Activated gamma-delta T cell treated with Interleukin-2 at 50 U/mL for 16 hours (primary cell): ENCODE measurements around the gene COL21A1.

Experiments
- DNase-seq: peaks from one replicate; pipeline ENCODE4 v3.0.0-alpha.2; 2020

Gene COL21A1

DNA sequence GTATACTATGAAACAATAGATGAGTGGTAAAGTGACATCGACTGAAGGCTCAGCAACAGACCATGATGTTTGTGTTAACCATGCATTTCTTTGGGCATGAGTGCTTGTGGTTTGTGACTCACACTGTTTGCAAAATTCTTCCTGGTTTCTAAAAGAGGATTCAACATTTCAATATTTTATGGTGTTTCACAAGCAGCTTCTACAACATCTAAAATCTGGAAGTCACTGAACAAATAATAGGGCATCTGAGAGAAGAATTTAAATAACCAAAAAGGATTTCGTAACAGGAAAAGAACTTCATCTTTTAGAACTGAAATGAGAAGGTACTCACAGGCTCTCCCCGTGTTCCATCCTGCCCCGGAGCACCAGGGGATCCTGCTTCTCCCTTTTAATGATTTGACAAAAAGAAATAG lies 146.2 kb downstream of the COL21A1 start:
- DNase-seq: no peak

- DNase-seq: no peak
Measured at GRCh38 chr6:56096946-56097621, 150.3 kb downstream of the COL21A1 start.

- no peak for DNase-seq
Measured at GRCh38 chr6:56096541-56096940, 150.8 kb downstream of the COL21A1 start.

GRCh38 chr6:56093776-56094175 lies 153.6 kb downstream of the COL21A1 start:
- DNase-seq: no peak

DNA sequence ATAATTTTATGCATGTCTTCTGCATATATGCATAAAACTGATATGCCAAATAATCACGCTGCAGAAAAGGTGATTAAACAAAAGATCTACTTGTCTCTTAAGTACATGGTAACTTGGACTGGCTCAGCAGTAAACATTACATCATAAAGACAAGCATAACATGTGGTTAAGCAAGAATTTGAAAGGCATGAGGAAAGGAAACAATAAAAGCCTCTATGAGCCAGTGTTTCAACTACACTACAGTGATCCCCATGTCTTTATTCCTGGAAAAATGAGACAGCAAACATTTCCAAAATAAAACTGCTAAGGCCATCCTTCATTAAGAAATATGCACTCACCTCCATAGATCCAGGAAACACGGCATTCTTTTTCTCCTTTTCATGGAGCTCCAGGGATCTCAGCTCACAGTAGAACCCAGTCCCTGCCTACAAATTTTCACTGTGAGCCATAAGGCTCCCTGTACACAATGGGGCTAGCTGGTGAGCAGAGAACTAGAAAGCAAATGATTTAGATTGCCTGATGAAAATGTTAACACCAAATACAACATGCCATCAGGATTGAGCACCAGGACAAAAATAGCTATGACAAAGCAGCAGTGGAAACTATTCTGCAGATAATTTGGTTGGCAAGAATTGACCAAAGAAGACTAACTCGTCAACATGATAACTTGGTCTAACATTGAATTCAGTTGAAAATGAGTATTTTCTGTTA lies 156.1 kb downstream of the COL21A1 start:
- no peak for DNase-seq

- no peak for DNase-seq
Measured at GRCh38 chr6:56088641-56089040, 158.7 kb downstream of the COL21A1 start.

- no peak for DNase-seq
Measured at GRCh38 chr6:56087421-56087820, 160.0 kb downstream of the COL21A1 start.

DNA sequence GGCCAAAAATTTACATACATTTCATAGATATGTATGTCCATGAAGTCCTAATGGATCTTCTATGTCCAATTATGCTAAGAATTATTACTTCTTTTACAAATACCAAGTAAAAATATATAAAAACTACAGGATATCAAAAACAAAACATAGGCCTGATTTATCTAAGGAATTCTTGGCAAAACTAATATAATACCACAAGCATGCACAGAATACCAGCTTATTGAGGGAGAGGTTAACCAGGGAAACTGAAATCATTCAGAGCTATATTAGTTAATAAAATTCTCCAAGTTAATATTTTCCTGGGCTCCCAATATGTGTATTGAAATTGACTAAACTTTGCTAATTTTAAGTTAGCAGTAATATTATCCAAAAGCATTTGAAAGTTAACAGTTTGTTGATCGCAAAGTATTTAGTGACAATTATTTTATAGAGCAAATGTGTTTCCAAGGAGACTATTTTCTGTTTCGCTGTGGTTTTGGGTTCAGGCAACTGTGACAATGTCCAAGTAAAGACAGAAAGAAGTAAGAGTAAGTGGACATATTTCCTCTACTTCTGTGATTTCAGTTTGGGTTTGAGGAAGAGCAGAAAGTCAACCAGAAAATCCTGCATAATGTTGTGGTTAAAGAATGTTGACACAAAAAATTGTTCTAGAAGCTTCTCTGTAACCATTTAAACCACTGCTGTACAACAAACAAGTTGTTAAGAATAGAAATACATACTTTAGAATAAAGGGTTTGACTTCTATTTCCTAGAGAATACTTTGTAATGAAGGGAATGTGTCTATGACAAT lies 167.4 kb downstream of the COL21A1 start:
- DNase-seq: no peak

GRCh38 chr6:56076033-56076432 lies 171.3 kb downstream of the COL21A1 start:
- DNase-seq: no peak

- no peak for DNase-seq
Measured at GRCh38 chr6:56073761-56074160, 173.6 kb downstream of the COL21A1 start.

- DNase-seq: no peak
Measured at GRCh38 chr6:56073315-56073714, 174.1 kb downstream of the COL21A1 start.

- DNase-seq: no peak
Measured at GRCh38 chr6:56072856-56073255, 174.5 kb downstream of the COL21A1 start.

- no peak for DNase-seq
Measured at GRCh38 chr6:56065408-56065807, 182.0 kb downstream of the COL21A1 start.

GRCh38 chr6:56062836-56063235 lies 184.5 kb downstream of the COL21A1 start:
- DNase-seq: no peak

GRCh38 chr6:56058636-56059035 lies 188.7 kb downstream of the COL21A1 start:
- no peak for DNase-seq

GRCh38 chr6:56055081-56055704 lies 192.2 kb downstream of the COL21A1 start:
- no peak for DNase-seq

GRCh38 chr6:56051202-56051598 lies 196.2 kb downstream of the COL21A1 start:
- DNase-seq: no peak

DNA sequence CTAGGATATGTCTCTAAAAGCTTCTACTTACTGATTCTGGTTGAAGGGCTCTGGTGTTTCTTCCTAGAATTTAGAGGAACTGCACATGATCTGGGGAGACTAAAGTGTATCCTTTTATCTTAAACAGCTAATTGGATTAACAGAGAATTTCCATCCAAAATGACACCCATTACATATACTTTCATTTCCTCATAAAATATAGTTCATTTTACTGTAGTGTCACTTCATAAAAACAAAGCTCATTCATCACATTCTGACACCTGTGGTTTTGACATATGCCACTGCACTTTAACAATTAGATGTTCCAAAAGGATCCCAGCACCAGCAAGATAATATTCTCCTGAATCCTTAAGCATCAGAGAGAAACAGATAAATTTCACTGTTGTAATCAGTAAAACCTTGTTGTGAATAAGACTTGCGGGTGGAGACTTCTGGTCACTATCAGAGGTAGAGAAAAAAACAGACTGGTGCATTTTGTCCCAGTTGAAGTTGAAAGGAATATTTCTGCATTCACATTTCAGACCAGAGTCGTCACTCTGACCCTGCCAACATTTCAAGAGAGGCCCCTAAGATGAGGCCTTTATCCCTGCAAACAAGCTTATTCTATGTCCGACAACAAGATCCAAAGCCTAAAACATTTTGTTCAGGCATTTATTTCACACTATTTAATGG lies 196.7 kb downstream of the COL21A1 start:
- no peak for DNase-seq

- no peak for DNase-seq
Measured at GRCh38 chr6:56048601-56049000, 198.8 kb downstream of the COL21A1 start.

DNA sequence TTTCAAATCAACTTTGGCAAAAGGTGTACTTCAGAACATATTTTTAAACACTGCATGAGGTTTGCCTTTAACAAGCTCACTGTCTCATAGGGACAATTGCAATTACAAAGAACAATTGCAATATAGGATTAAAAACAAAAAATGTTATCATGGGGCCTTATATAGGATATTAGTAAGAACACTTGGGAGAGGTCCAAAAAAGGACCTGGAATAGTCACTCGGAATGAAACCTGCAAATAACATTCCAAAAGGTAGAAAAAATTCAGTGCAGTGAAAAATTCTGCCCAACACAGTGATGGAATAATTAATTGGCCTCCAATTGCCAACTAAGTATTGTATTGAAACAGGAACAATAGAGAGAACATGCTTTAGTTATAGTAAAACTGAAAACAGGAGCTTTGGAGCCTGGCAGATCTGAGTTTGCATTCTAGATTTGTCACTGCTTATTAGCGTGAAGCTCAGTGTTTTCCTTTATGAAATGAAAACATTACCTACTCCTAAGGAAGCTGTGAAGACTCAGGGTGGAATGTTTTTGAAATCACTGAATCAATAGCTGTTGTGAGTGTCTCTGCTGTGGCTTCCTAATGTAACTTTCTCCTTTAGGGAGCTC lies 199.3 kb downstream of the COL21A1 start:
- no peak for DNase-seq

DNA sequence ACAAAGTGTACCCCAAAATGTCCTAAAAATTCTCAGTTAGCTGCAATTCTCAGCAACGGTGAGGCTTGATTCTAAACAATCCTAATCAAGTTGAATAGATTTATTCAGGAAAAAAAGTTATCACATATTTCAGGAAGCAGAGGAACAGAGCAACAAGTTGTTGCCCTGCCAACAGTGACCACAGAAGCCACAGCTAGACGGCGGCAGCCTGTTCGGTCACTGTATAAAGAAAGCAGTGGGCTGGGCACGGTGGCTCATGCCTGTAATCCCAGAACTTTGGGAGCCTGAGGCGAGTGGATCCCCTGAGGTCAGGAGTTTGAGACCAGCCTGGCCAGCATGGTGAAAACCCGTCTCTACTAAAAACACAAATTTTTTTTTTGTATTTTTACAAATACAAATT lies 200.8 kb downstream of the COL21A1 start:
- no peak for DNase-seq

DNA sequence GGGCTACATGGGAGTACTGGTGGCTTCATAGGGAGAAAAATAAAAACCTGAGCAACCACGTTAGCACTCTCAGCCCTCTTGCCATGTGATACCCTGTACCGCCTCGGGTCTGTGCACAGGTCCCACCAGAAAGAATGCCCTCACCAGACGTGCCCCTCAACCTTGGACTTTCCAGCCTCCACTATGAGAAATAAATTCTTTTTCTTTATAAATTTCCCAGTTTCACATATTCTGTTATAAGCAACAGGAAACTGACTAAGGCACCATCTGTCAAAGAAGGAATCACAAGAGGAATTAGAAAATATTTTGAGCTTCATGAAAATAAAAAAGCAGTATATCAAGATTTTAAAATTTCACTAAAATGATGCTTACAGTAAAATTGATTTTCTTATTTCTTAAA lies 203.6 kb downstream of the COL21A1 start:
- DNase-seq: no peak
